Brain microvascular endothelial cell (primary cell): Measurements from ENCODE around the gene PGAM2.

Experiments
- DNase-seq: peaks from one replicate; pipeline ENCODE4 v3.0.0-alpha.2; 2020
- H3K27ac ChIP-seq: fragments of 250-450 bp; sonication (Bioruptor Pico); 2 replicates; pipeline ENCODE4 v1.5.1; 2020; ENCODE audit warnings: mild to moderate bottlenecking, moderate library complexity
- H3K27me3 ChIP-seq: fragments of 250-450 bp; sonication (Bioruptor Pico); replicated peaks from 2 replicates; pipeline ENCODE4 v1.5.1; 2020; ENCODE audit warnings: mild to moderate bottlenecking
- H3K36me3 ChIP-seq: fragments of 250-450 bp; sonication (Bioruptor Pico); replicated peaks from 2 replicates; pipeline ENCODE4 v1.5.1; 2020; ENCODE audit warnings: mild to moderate bottlenecking
- H3K4me3 ChIP-seq: 2 replicates; pipeline ENCODE4 v1.5.1; 2011; ENCODE audit warnings: low read depth, mild to moderate bottlenecking, control low read depth, low read length, moderate library complexity
- in situ Hi-C: cut with HindIII; loops from 2 replicates; pipeline ENCODE4 v1.10.0; 2017; ENCODE audit warnings: low sequenced_read_pairs, low pct_ligation_motif_present
- TF ChIP-seq, protein P1 (sequence below): IDR thresholded peaks from 2 replicates; pipeline ENCODE4 v1.5.1; 2011; ENCODE audit warnings: low read depth, mild to moderate bottlenecking, moderate library complexity, low read length, control low read depth, inconsistent platforms; ENCODE audit errors: missing control alignments

Gene PGAM2

DNA sequence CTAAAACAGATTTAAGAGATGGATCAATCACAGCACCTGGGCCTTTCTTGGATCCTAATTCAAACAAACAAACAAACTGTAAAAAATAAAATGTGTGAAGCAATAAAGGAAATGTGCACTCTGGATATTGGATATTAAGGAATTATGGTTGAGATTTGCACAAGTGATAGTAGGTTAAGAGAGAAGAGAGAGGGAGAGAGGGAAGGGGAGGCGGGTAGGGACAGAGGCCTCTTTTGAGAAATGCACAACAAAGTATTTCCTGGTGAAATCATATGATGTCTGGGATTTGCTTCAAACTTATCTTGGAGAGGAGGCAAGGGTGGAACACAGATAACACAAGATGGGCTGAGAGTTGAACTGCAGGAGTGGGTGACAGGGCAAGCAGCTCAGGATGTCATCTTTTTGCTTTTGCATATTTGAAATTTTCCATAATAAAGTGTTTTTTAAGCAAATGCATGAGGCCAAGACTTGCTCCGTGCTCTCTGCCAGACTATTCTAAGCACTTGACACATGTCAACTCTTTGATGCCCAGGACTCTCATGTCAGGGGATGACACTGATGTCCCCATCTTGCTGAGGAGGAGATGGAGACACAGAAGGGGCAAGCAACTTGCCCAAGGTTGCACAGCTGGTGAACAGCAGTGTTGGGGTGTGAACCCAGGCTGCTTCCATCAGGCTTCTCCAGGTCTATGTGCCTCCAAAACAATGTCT is 29.7 kb upstream of the PGAM2 start:
- Histone ChIP-seq H3K27me3 (no peaks in the 10 kb centered on the region), H3K4me3 (no peak overlapping the region), H3K27ac (no peak overlapping the region), H3K36me3 (no peaks in the 10 kb centered on the region)
- TF ChIP-seq, protein P1, sequence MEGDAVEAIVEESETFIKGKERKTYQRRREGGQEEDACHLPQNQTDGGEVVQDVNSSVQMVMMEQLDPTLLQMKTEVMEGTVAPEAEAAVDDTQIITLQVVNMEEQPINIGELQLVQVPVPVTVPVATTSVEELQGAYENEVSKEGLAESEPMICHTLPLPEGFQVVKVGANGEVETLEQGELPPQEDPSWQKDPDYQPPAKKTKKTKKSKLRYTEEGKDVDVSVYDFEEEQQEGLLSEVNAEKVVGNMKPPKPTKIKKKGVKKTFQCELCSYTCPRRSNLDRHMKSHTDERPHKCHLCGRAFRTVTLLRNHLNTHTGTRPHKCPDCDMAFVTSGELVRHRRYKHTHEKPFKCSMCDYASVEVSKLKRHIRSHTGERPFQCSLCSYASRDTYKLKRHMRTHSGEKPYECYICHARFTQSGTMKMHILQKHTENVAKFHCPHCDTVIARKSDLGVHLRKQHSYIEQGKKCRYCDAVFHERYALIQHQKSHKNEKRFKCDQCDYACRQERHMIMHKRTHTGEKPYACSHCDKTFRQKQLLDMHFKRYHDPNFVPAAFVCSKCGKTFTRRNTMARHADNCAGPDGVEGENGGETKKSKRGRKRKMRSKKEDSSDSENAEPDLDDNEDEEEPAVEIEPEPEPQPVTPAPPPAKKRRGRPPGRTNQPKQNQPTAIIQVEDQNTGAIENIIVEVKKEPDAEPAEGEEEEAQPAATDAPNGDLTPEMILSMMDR = no peak
- in situ Hi-C loops = no loop called here
- no peak for DNase-seq

DNA sequence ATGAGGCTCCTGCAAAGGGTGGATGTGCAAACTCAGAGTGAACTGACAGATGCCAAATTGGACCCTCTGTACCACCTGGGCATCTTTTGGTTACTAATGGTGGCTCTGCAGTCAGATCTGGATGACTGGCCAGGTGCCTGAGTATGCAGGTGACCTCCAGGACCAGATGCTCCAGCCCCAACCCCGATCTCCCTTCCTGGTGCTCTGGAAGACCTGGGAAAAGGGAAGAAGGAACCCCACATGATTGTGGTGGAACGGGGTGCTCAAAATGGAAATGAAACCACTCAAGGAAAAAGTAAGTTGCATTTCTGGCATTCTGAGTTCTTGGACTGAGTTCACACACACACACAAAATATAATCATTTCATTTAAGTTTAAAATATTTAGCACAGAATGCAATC is 29.0 kb upstream of the PGAM2 start:
- no peak overlapping the region for H3K4me3 ChIP-seq
- TF ChIP-seq, protein P1 = no peak
- H3K36me3 ChIP-seq = no peaks in the 10 kb centered on the region
- no peaks in the 10 kb centered on the region for H3K27me3 ChIP-seq
- no peak overlapping the region for H3K27ac ChIP-seq
- DNase-seq = no peak
- in situ Hi-C loops = no loop called here

GRCh38 chr7:44093102-44093641 is 27.8 kb upstream of the PGAM2 start:
- H3K36me3 ChIP-seq = no peaks in the 10 kb centered on the region
- TF ChIP-seq, protein P1 = no peak
- no peaks in the 10 kb centered on the region for H3K27me3 ChIP-seq
- no peak for DNase-seq
- in situ Hi-C loops = no loop called here
- H3K27ac ChIP-seq = no peak overlapping the region
- H3K4me3 ChIP-seq = no peak overlapping the region

- in situ Hi-C loops = no loop called here
- peak overlapping the region; percentile 71 for H3K27ac ChIP-seq
Measured at GRCh38 chr7:44087911-44088838, 22.8 kb upstream of the PGAM2 start.

DNA sequence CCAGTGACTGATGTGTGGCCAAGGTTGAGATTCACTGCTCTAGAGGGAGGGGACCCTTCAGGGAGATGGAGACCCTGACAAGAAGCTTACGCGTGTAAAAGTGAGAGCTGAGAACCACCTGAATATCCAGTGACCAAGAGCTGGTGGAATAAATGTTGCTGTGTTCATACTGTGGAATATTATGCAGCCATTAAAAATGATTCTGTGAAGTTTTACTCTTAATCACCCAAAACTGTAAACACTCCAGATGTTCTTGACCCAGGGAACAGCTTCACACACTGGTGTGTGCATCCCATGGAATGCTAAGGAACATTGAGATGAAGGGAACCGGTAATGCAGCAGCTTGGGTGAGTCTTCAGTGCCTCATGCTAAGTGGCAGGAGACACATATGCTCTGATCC is 21.3 kb upstream of the PGAM2 start:
- H3K27me3 ChIP-seq = no peaks in the 10 kb centered on the region
- no peak for DNase-seq
- in situ Hi-C loops = no loop called here
- H3K36me3 ChIP-seq = no peaks in the 10 kb centered on the region
- H3K4me3 ChIP-seq = no peak overlapping the region
- TF ChIP-seq, protein P1 = no peak
- no peak overlapping the region for H3K27ac ChIP-seq

More at GRCh38 chr7:44087911-44088838, 22.8 kb upstream of the PGAM2 start:
- Histone ChIP-seq H3K36me3 (no peaks in the 10 kb centered on the region), H3K27me3 (no peaks in the 10 kb centered on the region), H3K4me3 (no peak overlapping the region)
- TF ChIP-seq, protein P1 = no peak
- peak; percentile 48 for DNase-seq
